ENCODE results near the gene MMP1. TPM values are rescaled to one million over a fixed set of nuclear protein-coding genes. Genes with fewer than 3 reads are reported as not detected.

The MMP1 gene
- total and polyA plus RNA-seq, 12 donors: 0.07 TPM; not detected in 11

Other genes starting within 250 kb of the MMP1 start
- not detected for gene MMP20, start 172.8 kb downstream of the MMP1 start, total RNA-seq
- not detected for gene MMP20, start 172.8 kb downstream of the MMP1 start, polyA plus RNA-seq
- gene MMP27, start 92.4 kb downstream of the MMP1 start, total RNA-seq: not detected
- not detected for gene MMP27, start 92.4 kb downstream of the MMP1 start, polyA plus RNA-seq
- under 1 TPM in 4 of 9 donors, not detected in 5; 0.08 to 0.34 (median 0.17) TPM for gene MMP8, start 73.2 kb downstream of the MMP1 start, total RNA-seq
- gene MMP8, start 73.2 kb downstream of the MMP1 start, polyA plus RNA-seq: 1 to 10 TPM in 1 of 3 donors, not detected in 2; 1.4 TPM
- gene MMP10, start 17.5 kb downstream of the MMP1 start, total RNA-seq: not detected
- not detected for gene MMP10, start 17.5 kb downstream of the MMP1 start, polyA plus RNA-seq
- under 1 TPM in 3 of 9 donors, not detected in 6; 0.14 to 0.69 (median 0.20) TPM for gene MMP3, start 45.4 kb upstream of the MMP1 start, total RNA-seq
- not detected for gene MMP3, start 45.4 kb upstream of the MMP1 start, polyA plus RNA-seq
- not detected for gene MMP12, start 76.8 kb upstream of the MMP1 start, total RNA-seq
- not detected for gene MMP12, start 76.8 kb upstream of the MMP1 start, polyA plus RNA-seq
- not detected for gene MMP13, start 157.6 kb upstream of the MMP1 start, total RNA-seq
- gene MMP13, start 157.6 kb upstream of the MMP1 start, polyA plus RNA-seq: not detected